NCI-H2196 (cell line): Measurements from ENCODE around the gene USP30.
A peak's percentile ranks its signal among the peaks of the same experiment; 100 is the strongest.
"Not testable (repeated sequence)": the region's sequence is repeated elsewhere in the genome, so short reads cannot be mapped to it uniquely, and the experiment has no call there.

Source experiments
- DNase-seq: peaks from one replicate; lab custom pipeline; 2025; ENCODE audit not compliant: unreplicated experiment; lab: John Stamatoyannopoulos, UW

Gene USP30, protein sequence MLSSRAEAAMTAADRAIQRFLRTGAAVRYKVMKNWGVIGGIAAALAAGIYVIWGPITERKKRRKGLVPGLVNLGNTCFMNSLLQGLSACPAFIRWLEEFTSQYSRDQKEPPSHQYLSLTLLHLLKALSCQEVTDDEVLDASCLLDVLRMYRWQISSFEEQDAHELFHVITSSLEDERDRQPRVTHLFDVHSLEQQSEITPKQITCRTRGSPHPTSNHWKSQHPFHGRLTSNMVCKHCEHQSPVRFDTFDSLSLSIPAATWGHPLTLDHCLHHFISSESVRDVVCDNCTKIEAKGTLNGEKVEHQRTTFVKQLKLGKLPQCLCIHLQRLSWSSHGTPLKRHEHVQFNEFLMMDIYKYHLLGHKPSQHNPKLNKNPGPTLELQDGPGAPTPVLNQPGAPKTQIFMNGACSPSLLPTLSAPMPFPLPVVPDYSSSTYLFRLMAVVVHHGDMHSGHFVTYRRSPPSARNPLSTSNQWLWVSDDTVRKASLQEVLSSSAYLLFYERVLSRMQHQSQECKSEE

DNA sequence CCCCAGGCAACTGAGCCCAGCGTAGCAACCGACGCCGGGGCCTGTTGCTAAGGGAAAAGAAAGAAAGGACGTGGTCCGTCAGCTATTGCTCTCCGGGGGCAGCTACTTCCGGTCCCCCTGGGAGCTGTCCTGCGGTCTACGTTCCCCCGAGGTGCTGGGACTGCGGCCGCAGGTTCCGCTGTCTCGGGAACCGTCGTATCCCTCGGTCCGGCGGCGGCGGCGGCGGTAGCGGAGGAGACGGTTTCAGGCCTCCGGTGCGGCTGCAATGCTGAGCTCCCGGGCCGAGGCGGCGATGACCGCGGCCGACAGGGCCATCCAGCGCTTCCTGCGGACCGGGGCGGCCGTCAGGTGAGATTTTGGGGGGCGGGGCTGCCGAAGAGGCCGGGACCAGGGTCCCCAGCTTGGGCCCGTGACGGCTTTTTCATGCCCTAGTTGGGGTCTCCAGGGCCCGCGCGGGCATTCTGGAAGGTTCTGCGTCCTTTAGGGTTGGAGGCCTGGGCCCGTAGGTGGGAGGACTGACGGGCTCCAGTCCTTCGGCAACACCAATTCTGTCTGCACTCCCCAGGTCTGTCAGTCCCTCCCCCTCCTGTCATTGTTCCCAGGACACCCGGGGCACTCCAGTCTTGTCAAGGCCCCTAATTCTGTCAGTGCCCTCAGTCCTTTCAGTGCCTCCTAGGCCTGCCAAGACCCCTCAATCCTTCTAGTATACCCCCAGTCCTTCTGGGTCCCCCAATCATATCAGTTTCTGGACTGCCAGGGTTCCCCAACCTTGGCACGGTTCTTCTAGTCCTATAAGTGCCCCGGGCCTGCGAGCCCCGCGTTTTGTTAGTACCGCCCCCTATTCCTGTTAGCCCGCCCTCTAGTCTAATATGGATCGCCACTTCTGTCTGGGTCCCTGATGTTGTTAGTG lies at the start of gene USP30:
Gene USP30, plus strand, starts transcription at position 163 of the 910 bp plus-strand sequence. Its CDS starts 103 bp downstream, at position 266.
- DNase-seq: peak; percentile 92

DNA sequence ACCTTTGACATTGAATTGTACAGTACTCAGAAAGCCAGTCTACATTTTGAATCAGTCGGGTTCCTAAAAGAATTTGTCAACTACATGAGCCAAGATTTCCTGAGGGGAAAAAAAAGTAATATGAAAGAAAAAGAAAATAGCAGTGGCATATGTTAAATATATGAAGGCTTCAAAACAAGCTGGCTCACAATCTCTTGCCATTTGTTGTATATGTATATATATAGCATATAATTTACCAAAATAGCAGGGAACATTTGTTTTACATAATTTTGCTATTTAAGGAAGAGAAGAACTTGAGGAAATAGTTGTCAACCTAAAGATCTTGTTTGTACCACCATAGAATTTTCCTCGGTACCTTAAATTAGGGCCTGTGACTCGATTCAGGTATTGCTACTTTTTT lies 48.4 kb upstream of the USP30 start:
- no peak for DNase-seq

DNA sequence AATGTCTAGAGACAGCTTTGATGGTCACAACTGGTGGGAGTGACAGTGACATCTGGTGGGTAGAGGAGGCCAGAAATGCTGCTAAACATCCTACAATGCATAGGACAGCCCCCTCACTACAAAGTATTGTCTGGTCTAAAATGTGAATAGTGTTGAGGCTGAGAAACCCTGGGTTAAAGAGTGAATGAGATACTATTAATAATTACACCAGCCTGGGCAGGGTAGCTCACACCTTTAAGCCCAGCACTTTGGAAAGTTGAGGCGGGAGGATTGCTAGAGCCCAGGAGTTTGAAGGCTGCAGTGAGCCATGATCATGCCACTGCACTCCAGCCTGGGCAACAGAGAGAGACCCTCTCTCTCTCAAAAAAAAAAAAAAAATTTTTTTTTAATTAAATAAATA lies 42.6 kb upstream of the USP30 start:
- DNase-seq: no peak

- DNase-seq: no peak
These were observed 42.1 kb upstream of the USP30 start for GRCh38 chr12:109010259-109010658.

GRCh38 chr12:109014984-109015765 lies 37.2 kb upstream of the USP30 start:
- no peak for DNase-seq

DNA sequence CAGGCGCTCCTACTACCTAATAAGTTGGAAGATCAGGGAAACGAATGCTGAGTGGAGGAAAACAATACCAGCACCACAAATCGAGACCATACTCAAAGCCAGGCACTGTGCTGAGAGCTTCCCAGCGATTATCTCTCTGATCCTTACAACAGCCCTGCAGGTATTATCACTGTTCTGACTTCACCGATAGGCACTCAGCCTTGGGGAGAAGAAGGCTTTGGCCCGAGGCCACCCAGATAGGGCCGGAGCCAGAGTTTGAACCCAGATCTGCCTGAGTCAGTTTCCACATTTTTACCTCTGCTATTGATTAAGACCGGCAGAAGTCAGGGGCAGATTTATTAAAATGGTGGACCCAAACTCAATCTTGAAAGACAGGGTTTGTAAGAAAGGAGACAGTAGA lies 36.4 kb upstream of the USP30 start:
- no peak for DNase-seq

GRCh38 chr12:109016978-109017377 lies 35.4 kb upstream of the USP30 start:
- no peak for DNase-seq

- no peak for DNase-seq
These were observed 34.1 kb upstream of the USP30 start for GRCh38 chr12:109018296-109018695.

GRCh38 chr12:109020146-109020795 lies 32.1 kb upstream of the USP30 start:
- DNase-seq: no peak

- DNase-seq: peak; percentile 85
These were observed 31.5 kb upstream of the USP30 start, which contains the start of gene SVOP for GRCh38 chr12:109020796-109021380. Gene SVOP (minus strand): TSS chr12:109021068. CDS start chr12:109020868, 200 bp downstream.

DNA sequence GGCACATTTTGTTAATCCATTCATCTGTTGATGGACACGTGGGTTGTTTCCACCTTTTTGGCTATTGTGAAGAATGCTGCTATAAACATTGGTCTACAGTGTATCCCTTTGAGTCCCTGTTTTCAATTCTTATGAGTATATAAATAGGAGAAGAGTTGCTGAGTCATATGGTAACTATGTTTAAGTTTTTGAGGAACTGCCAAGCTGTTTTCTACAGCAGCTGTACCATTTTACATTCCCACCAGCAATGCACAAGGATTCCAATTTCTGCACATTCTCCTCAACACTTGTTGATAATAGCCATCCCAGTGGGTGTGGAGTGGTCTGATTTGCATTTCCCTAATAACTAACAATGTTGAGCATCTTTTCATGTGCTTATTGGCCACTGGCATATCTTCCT lies 24.6 kb upstream of the USP30 start:
- DNase-seq: no peak

- not testable (repeated sequence) for DNase-seq
These were observed 23.8 kb upstream of the USP30 start for GRCh38 chr12:109028624-109029023.

- no peak for DNase-seq
These were observed 23.0 kb upstream of the USP30 start for GRCh38 chr12:109029411-109029810.

DNA sequence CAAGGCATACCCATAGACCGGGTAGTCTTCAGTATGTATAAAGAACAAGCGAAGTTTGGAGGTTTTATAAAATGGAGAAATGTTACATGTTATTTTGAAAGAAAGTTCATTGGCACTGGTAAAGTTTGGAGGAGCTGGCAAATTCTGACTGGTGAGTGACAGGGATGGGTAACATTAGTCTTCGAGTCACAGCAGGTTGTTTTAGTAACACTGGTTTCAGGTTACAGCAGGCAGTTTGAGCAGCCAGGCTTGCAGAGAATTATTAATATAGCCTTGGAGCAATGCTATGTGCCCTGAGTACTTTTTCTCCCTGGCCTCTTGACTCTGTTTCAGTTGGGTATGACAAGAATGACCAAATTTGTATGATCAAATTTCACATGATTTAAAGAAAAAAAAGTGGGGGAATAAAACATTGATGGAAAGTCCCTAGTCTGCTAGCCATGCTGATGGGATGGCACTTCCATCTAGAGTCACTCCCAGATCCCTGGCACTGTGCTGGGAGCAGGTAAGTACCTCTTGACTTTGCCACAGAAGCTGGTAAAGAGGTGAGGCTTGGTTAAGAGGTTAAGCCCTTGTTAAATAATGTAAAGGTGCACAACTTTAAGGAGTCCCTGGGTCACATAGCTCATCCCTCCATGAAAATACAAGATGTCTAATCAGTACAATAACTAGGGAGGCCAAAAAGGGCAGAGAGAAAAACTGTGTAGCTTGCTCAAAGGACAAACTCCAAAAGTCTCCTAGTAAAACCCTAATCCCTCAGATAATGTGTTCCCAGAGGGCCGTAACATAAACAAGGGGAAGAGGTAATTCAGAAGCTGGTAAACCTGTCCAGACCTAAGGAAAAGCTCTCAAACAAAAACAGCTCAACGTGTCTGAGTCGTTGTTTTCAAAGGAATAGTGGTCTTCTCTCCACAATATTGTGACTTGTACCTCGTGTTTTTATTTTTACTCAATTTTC lies 18.9 kb upstream of the USP30 start:
- DNase-seq: no peak

GRCh38 chr12:109036975-109037374 lies 15.4 kb upstream of the USP30 start:
- no peak for DNase-seq

DNA sequence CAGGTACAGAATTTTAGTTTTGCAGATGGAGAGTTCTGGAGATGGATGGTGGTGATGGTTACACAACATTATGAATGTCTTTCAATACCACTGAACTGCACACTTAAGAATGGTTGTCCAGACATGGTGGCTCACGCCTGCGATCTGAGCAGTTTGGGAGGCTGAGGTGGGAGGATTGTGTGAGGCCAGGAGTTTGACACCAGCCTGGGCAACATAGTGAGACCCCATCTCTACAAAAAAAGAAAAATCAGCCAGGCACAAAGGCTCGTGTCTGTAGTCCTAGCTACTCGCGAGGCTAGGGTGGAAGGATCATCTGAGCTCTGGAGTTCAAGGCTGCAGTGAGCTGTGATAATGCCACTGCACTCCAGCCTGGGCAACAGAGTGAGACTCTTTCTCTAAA lies 8.1 kb upstream of the USP30 start:
- no peak for DNase-seq

DNA sequence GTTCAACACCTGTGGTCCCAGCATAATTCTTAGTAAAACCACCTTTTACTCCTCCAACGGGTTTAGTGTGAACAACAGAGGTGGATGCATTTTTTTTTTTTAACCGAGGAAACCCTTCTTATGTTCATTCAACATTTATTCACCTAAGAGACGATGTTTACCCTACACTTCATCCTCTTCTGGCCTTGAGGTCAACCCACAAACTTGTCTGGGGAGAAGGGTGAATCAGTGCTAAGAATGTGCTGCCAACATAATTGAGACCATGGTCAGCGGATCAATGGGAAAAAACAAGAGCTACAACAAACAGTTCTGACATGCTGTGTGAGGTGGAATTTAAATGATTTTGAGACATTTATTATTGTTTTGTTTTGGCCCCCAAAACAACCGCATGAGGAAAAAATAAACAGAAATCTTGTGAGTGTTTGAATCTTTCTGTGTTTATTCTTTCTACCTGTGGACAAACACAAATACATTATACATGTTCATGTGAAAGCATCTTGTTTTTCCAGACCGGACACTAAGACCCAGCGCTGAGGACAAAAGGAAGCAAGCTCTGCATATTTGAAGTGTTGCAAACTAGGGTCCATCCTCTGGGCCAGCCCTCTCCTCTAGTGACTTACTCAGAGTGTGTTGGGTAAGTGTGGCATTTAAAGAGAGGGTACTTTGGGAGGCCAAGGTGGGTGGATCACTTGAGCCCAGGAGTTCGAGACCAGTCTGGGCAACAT lies 5.1 kb upstream of the USP30 start:
- DNase-seq: no peak

GRCh38 chr12:109048706-109049105 lies 3.7 kb upstream of the USP30 start:
- not testable (repeated sequence) for DNase-seq
